DOHH2 (cell line): ENCODE measurements around the gene SBK1.

Experiments
- H3F3A ChIP-seq: fragments of 200-600 bp; sonication (generic), shearing (Covaris generic); 2 replicates; pipeline ENCODE4 v1.6.0; 2016; ENCODE audit warnings: antibody characterized with exemption, mild to moderate bottlenecking; ENCODE audit not compliant: control insufficient read depth, insufficient read depth
- H3K27ac ChIP-seq: fragments of 200-600 bp; sonication (generic); 2 replicates; pipeline ENCODE4 v1.5.1; 2014; ENCODE audit warnings: low read depth, mild to moderate bottlenecking, low read length, moderate library complexity
- H3K27me3 ChIP-seq: fragments of 200-600 bp; sonication (generic); 2 replicates; pipeline ENCODE4 v1.6.1; 2014; ENCODE audit warnings: mild to moderate bottlenecking, low read length, mixed read lengths; ENCODE audit not compliant: control insufficient read depth
- H3K36me3 ChIP-seq: fragments of 200-600 bp; sonication (generic); 2 replicates; pipeline ENCODE4 v1.6.1; 2014; ENCODE audit warnings: mild to moderate bottlenecking, low read length, moderate library complexity, mixed read lengths; ENCODE audit not compliant: control insufficient read depth
- H3K4me1 ChIP-seq: fragments of 200-600 bp; sonication (generic); 2 replicates; pipeline ENCODE4 v1.6.1; 2014; ENCODE audit warnings: mild to moderate bottlenecking, low read length, mixed read lengths; ENCODE audit not compliant: control insufficient read depth
- H3K4me2 ChIP-seq: fragments of 200-600 bp; sonication (generic); 2 replicates; pipeline ENCODE4 v1.6.0; 2014; ENCODE audit warnings: mild to moderate bottlenecking, low read length, moderate library complexity
- H3K4me3 ChIP-seq: fragments of 200-600 bp; sonication (generic); 2 replicates; pipeline ENCODE4 v1.5.1; 2014; ENCODE audit warnings: mild to moderate bottlenecking, low read length, mixed read lengths
- H3K79me2 ChIP-seq: fragments of 200-600 bp; sonication (generic); 2 replicates; pipeline ENCODE4 v1.6.1; 2014; ENCODE audit warnings: mild to moderate bottlenecking, low read length, mixed read lengths; ENCODE audit not compliant: control insufficient read depth
- H3K9me2 ChIP-seq: fragments of 200-600 bp; sonication (generic); replicated peaks from 2 replicates; pipeline ENCODE4 v1.6.1; 2014; ENCODE audit warnings: mild to moderate bottlenecking, low read length, mixed read lengths; ENCODE audit not compliant: control insufficient read depth
- H3K9me3 ChIP-seq: fragments of 200-600 bp; sonication (generic); 2 replicates; pipeline ENCODE4 v1.6.1; 2014; ENCODE audit warnings: antibody characterized with exemption, low read length, mixed read lengths; ENCODE audit not compliant: control insufficient read depth, insufficient read depth
- H4K20me1 ChIP-seq: fragments of 200-600 bp; sonication (generic); 2 replicates; pipeline ENCODE4 v1.6.0; 2014; ENCODE audit warnings: low read depth, mild to moderate bottlenecking, antibody characterized with exemption, low read length, moderate library complexity; ENCODE audit not compliant: control insufficient read depth, insufficient read depth
- EZH2phosphoT487 ChIP-seq: fragments of 200-600 bp; sonication (generic); IDR thresholded peaks from 2 replicates; pipeline ENCODE4 v1.6.1; 2017; ENCODE audit warnings: borderline replicate concordance, mild to moderate bottlenecking, antibody characterized with exemption, low read length, moderate library complexity, mixed read lengths
- TF ChIP-seq, protein P1 (sequence below): fragments of 200-600 bp; sonication (generic); IDR thresholded peaks from one replicate; pipeline ENCODE4 v1.5.1; 2014; ENCODE audit warnings: antibody characterized with exemption, mild to moderate bottlenecking, low read depth, low read length; ENCODE audit not compliant: poor library complexity, severe bottlenecking

The SBK1 gene

DNA sequence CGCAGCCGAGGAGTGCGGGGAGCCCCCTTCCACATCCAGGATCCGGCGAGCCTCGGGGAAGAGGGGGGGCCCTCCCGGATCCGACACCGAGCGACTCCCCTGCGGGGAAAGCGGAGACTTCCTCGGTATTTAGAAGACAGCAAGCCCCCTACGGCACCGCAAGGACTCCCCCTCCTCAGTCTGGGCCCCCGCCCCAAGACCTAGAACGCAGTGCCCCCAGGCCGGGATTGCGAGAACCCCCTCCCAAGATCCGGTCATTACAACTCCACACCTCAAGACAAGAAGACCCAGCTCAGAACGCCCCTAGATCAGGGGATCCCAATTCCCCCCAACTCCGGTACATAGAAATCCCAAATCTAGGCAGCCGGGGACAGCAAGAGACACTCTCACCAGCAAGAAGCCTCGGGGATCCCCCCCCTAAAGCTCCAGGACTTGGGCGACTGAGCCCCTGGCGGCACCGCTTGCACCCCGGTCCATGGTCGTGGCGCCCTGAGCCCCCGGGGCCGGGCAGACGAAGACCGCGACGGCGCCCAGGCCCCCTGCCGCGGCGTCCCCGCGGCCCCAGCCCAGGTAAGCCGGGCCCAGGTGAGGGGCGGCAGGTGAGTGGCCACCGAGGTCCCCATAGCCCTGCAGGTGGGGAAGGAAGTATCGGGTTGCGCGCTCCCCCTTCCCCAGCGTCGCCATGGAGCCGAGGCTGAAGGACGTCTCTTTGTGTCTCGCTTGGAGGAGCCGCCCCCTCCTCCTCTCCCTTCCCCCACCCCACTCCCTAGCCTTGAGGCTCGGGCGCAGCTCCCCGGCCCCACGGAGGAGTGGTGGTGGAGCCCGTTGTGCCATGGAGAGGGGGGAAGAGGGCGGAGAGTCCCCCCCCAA is 641 bp downstream of the SBK1 start:
- H3K79me2 ChIP-seq: peaks cover 15% of the 10 kb centered on the region

DNA sequence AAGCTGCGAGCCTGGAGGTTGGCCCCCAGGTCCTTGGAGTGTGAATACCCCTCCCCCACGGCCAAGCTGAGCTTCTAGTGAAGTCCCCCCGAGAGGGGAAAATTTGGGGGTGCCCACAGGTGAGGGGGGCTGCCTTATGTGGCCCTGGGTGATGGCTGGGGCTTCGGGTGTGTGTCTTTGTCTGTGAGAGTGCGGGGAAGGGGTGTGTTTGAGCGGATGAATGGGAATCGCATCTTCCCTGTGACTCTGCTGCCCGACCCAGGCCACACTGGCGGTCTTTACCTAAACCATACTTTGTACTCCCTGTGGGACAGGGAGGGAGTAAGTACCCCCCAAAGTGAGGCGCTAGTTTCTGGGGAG is 1.3 kb downstream of the SBK1 start:
- Histone ChIP-seq H3K4me1 (peaks cover 30% of the 10 kb centered on the region), H3K4me3 (no peak overlapping the region), H3K9me3 (no peaks in the 10 kb centered on the region), H3K27me3 (peaks cover 35% of the 10 kb centered on the region), H3K27ac (no peak overlapping the region), H3K36me3 (no peaks in the 10 kb centered on the region; the same call in 1 of the 2 replicates), H3F3A (no peaks in the 10 kb centered on the region; the same call in 1 of the 2 replicates), H3K4me2 (no peak overlapping the region), H3K9me2 (no peaks in the 10 kb centered on the region), H3K79me2 (peaks cover 15% of the 10 kb centered on the region), H4K20me1 (no peaks in the 10 kb centered on the region)
- TF ChIP-seq EZH2phosphoT487: no peak
- TF ChIP-seq, protein P1, sequence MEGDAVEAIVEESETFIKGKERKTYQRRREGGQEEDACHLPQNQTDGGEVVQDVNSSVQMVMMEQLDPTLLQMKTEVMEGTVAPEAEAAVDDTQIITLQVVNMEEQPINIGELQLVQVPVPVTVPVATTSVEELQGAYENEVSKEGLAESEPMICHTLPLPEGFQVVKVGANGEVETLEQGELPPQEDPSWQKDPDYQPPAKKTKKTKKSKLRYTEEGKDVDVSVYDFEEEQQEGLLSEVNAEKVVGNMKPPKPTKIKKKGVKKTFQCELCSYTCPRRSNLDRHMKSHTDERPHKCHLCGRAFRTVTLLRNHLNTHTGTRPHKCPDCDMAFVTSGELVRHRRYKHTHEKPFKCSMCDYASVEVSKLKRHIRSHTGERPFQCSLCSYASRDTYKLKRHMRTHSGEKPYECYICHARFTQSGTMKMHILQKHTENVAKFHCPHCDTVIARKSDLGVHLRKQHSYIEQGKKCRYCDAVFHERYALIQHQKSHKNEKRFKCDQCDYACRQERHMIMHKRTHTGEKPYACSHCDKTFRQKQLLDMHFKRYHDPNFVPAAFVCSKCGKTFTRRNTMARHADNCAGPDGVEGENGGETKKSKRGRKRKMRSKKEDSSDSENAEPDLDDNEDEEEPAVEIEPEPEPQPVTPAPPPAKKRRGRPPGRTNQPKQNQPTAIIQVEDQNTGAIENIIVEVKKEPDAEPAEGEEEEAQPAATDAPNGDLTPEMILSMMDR: no peak

More for the DNA sequence above, 641 bp downstream of the SBK1 start:
- H3F3A ChIP-seq: no peaks in the 10 kb centered on the region; the same call in 1 of the 2 replicates
- H3K27me3 ChIP-seq: peaks cover 35% of the 10 kb centered on the region
- no peaks in the 10 kb centered on the region for H4K20me1 ChIP-seq
- no peak overlapping the region for H3K27ac ChIP-seq
- TF ChIP-seq, protein P1: no peak
- TF ChIP-seq EZH2phosphoT487: no peak
- peak overlapping the region; percentile 64 for H3K4me2 ChIP-seq
- H3K4me1 ChIP-seq: peaks cover 30% of the 10 kb centered on the region
- H3K9me3 ChIP-seq: no peaks in the 10 kb centered on the region
- H3K9me2 ChIP-seq: no peaks in the 10 kb centered on the region
- peak overlapping the region; percentile 70 for H3K4me3 ChIP-seq
- H3K36me3 ChIP-seq: no peaks in the 10 kb centered on the region; the same call in 1 of the 2 replicates

- Histone ChIP-seq H3K9me3 (no peaks in the 10 kb centered on the region), H3K4me3 (no peak overlapping the region), H3K27me3 (peaks cover 35% of the 10 kb centered on the region), H3K27ac (no peak overlapping the region), H3F3A (no peaks in the 10 kb centered on the region; the same call in 1 of the 2 replicates), H3K4me1 (peaks cover 26% of the 10 kb centered on the region), H3K36me3 (no peaks in the 10 kb centered on the region), H3K9me2 (no peaks in the 10 kb centered on the region), H3K4me2 (no peak overlapping the region), H4K20me1 (no peaks in the 10 kb centered on the region), H3K79me2 (peaks cover 15% of the 10 kb centered on the region)
- TF ChIP-seq EZH2phosphoT487: no peak
- TF ChIP-seq, protein P1: no peak
These were observed 1.9 kb downstream of the SBK1 start for GRCh38 chr16:28294201-28294600.
